Measurements from ENCODE around the gene SERINC4.

SERINC4 gene

GRCh38 chr15:43796566-43796965 is 3.5 kb downstream of the SERINC4 start:
- DNase-seq (ENCODE audit: low read depth in 2 of 2) = no peak

GRCh38 chr15:43795997-43796396 is 4.0 kb downstream of the SERINC4 start:
- DNase-seq (ENCODE audit: low read depth in 2 of 2) = no peak

GRCh38 chr15:43795197-43795596 is 4.8 kb downstream of the SERINC4 start:
- no peak for DNase-seq (ENCODE audit: low read depth in 2 of 2)

- no peak for DNase-seq (ENCODE audit: low read depth in 2 of 2)
Observed at GRCh38 chr15:43794269-43795037, 5.6 kb downstream of the SERINC4 start.

GRCh38 chr15:43793647-43794046 is 6.4 kb downstream of the SERINC4 start:
- no peak for DNase-seq (ENCODE audit: low read depth in 2 of 2)

- DNase-seq (ENCODE audit: low read depth in 2 of 2) = no peak
Observed at GRCh38 chr15:43792761-43793476, 7.1 kb downstream of the SERINC4 start.

GRCh38 chr15:43791993-43792760 is 7.8 kb downstream of the SERINC4 start, which contains the start of gene SERF2:
TSS of gene SERF2 (plus strand) at chr15:43792320. CDS start at chr15:43792377, 57 bp downstream.
- DNase-seq (ENCODE audit: low read depth in 2 of 2) = peak; percentile 99

- no peak for DNase-seq (ENCODE audit: low read depth in 2 of 2)
Observed at GRCh38 chr15:43789409-43789808, 10.6 kb downstream of the SERINC4 start.

DNA sequence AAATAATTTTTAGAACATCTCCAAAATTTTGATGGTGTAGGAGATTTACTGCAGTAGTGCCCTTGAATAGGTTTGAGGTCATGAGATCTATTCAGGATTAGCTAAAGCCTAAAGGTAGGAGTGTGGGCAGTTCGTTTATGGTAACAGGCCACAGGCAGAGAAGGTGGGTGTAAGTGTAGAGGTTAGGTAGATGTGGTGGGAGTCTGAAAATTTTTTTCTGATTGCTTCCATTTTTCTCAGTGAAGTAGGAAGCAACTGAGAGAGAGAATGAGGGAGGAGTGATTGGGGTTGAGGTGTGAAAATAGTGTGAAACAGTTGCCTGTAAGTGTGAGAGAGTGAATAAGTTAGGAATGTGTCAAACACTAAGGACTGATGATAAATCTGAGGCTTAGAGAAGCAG is 21.0 kb downstream of the SERINC4 start:
- no peak for DNase-seq (ENCODE audit: low read depth in 2 of 2)

- peak; percentile 53 to 67 for DNase-seq (ENCODE audit: low read depth in 2 of 2)
Observed at GRCh38 chr15:43777267-43777914, 22.6 kb downstream of the SERINC4 start.

- peak; percentile 47 to 58 for DNase-seq (ENCODE audit: low read depth in 2 of 2)
Observed at GRCh38 chr15:43776718-43777266, 23.2 kb downstream of the SERINC4 start, which contains the start of gene ELL3. TSS of gene ELL3 (minus strand) at chr15:43776966. CDS start at chr15:43776901, 65 bp downstream.

- DNase-seq (ENCODE audit: low read depth in 2 of 2) = no peak
Observed at GRCh38 chr15:43776101-43776717, 23.8 kb downstream of the SERINC4 start.

- DNase-seq (ENCODE audit: low read depth in 2 of 2) = no peak
Observed at GRCh38 chr15:43775411-43775965, 24.5 kb downstream of the SERINC4 start.

- DNase-seq (ENCODE audit: low read depth in 2 of 2) = no peak
Observed at GRCh38 chr15:43774062-43774461, 26.0 kb downstream of the SERINC4 start.

DNA sequence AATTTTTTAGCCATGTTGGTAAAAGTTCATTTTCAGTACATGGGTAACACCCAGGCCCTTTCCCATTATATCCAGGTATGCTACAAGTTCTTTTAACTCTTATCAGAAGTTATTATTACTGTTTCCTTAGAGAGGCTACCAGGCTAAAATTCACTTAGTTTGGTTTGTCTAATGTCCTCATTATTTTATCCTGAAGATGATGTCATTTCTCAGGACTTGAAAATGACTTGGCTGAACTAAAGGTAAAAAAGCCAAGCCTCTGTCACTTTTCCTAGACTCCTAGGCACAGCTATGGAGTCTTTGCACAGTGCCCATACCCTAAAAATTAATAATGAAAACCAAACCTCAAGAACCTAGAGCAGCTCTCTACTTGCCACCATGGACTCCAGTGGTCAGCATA is 27.4 kb downstream of the SERINC4 start:
- no peak for DNase-seq (ENCODE audit: low read depth in 2 of 2)

DNA sequence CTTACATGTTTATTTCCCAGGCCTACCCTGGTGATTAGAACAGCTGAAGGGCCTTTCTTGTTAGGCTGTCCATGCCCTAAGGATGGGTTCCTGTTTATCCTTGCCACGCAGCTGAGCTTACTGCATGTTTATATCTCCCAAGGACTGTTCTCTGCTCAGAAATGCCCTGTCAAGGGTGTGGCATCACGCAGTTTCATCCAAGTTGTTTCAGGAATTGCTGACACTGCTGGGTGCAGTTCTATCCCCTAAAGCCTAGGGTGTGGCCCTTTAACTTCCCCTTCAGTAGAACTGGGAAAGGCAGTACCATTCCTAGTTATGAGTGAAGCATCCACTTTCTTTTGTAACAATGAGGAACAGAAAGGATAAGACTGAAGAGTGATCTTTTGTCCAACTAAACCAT is 28.2 kb downstream of the SERINC4 start:
- DNase-seq (ENCODE audit: low read depth in 2 of 2) = no peak

DNA sequence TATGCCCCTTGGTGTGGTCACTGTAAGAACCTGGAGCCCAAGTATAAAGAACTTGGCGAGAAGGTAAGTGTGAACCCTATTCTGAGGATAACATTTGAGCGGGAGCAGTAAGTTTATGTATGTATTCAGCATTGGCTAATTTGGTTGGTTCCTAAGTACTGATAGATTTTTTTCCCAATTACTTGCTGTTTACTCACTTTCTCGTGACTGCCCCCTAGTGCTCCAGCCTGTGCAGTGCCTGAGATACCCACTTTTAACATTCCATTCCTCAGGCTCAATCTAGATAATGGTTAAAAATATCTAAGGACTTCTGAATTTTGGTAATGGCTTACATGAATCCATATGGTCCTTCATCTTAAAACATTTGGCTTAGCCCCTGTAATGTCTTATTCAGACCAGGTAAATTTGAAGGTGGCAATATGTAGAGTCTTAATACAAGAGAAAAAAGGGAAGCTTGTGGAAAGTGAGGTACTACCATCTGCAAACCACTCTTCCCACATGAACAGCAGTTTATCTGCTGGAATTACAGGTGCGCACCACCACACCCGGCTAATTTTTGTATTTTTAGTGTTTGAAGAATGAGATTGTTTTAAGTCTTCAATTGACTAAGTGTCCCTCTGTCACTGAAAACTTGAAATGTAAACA is 30.3 kb downstream of the SERINC4 start:
- DNase-seq (ENCODE audit: low read depth in 2 of 2) = no peak

DNA sequence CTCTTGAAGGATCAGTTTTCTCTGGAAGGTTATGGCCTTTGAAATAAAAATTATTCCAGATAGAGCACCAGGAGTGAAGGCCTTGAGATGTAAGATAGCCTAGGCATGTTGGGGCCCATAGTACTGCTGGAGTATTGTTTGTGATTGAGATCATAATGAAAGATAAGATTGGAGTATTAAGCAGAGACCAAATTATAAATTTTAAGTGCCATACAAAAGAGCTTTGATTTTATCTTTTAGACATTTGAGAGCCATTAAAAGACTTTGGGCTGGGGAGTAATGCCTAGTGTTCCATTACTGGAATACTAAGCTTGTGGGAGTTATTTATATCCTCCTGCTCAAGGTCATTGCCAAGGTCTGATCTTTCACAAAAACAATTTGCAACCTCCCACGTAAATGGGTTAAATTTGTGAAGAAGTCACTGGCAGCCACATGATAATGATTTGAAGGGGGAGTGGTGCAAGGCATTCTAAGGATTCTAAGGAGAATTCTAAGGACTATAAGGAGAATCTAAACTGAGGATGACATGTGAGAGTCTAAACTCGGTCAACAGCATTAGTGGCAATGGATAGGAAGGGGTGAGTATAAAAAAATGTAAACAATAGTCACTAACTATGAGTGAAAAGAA is 36.1 kb downstream of the SERINC4 start:
- no peak for DNase-seq (ENCODE audit: low read depth in 2 of 2)

GRCh38 chr15:43762824-43763223 is 37.2 kb downstream of the SERINC4 start:
- no peak for DNase-seq (ENCODE audit: low read depth in 2 of 2)

GRCh38 chr15:43751885-43752284 is 48.1 kb downstream of the SERINC4 start:
- DNase-seq (ENCODE audit: low read depth in 2 of 2) = no peak
